Stimulated activated CD8-positive, alpha-beta memory T cell treated with anti-CD3 and anti-CD28 coated beads, Interleukin-2, amount 100 ng/mL, for 48 hours (primary cell): ENCODE results near the gene MAP1LC3B2.
"Not testable (repeated sequence)": the region's sequence is repeated elsewhere in the genome, so short reads cannot be mapped to it uniquely, and the experiment has no call there.

Experiments used
- DNase-seq, 2 donors: peaks; one replicate each; pipeline ENCODE4 v3.0.0-alpha.2; 2020; ENCODE audit warnings: low read depth in 2 of 2

MAP1LC3B2 gene

GRCh38 chr12:116558280-116559161, 660 bp upstream of the MAP1LC3B2 start:
- DNase-seq, result no peak

GRCh38 chr12:116561181-116561821, 2.1 kb downstream of the MAP1LC3B2 start:
- no peak for DNase-seq

- no peak for DNase-seq
Observed at GRCh38 chr12:116562090-116562489, 2.9 kb downstream of the MAP1LC3B2 start.

GRCh38 chr12:116563262-116563661, 4.1 kb downstream of the MAP1LC3B2 start:
- no peak for DNase-seq

GRCh38 chr12:116564080-116564479, 4.9 kb downstream of the MAP1LC3B2 start:
- no peak for DNase-seq

GRCh38 chr12:116565221-116565620, 6.0 kb downstream of the MAP1LC3B2 start:
- not testable (repeated sequence) for DNase-seq

- no peak for DNase-seq
Observed at GRCh38 chr12:116565963-116566362, 6.8 kb downstream of the MAP1LC3B2 start.

- DNase-seq, result no peak
Observed at GRCh38 chr12:116568203-116568602, 9.0 kb downstream of the MAP1LC3B2 start.

GRCh38 chr12:116571089-116571488, 11.9 kb downstream of the MAP1LC3B2 start:
- DNase-seq, result no peak

- no peak for DNase-seq
Observed at GRCh38 chr12:116573776-116574175, 14.6 kb downstream of the MAP1LC3B2 start.

- DNase-seq, result not testable (repeated sequence)
Observed at GRCh38 chr12:116575754-116576153, 16.6 kb downstream of the MAP1LC3B2 start.

- no peak for DNase-seq
Observed at GRCh38 chr12:116577154-116577561, 18.0 kb downstream of the MAP1LC3B2 start.

GRCh38 chr12:116578051-116578450, 18.9 kb downstream of the MAP1LC3B2 start:
- DNase-seq, result no peak

- no peak for DNase-seq
Observed at GRCh38 chr12:116582610-116583009, 23.4 kb downstream of the MAP1LC3B2 start.

- no peak for DNase-seq
Observed at GRCh38 chr12:116583129-116583694, 24.0 kb downstream of the MAP1LC3B2 start.

- DNase-seq, result no peak
Observed at GRCh38 chr12:116587270-116587669, 28.1 kb downstream of the MAP1LC3B2 start.

GRCh38 chr12:116588390-116589028, 29.3 kb downstream of the MAP1LC3B2 start:
- DNase-seq, result no peak

- no peak for DNase-seq
Observed at GRCh38 chr12:116589581-116589980, 30.4 kb downstream of the MAP1LC3B2 start.

- DNase-seq, result no peak
Observed at GRCh38 chr12:116590561-116590960, 31.4 kb downstream of the MAP1LC3B2 start.

GRCh38 chr12:116591855-116592637, 32.9 kb downstream of the MAP1LC3B2 start:
- no peak for DNase-seq

GRCh38 chr12:116592731-116593130, 33.5 kb downstream of the MAP1LC3B2 start:
- no peak for DNase-seq
